Smooth muscle cell (in vitro differentiated cells): Measurements from ENCODE around the gene ZBED3. TPM values are rescaled to one million over a fixed set of nuclear protein-coding genes. Genes with fewer than 3 reads are reported as not detected.
"Not testable (repeated sequence)": the region's sequence is repeated elsewhere in the genome, so short reads cannot be mapped to it uniquely, and the experiment has no call there.

Experiments used
- DNase-seq: peaks from one replicate; lab custom pipeline; 2025; ENCODE audit not compliant: unreplicated experiment; lab: John Stamatoyannopoulos, UW
- H2AFZ ChIP-seq: fragments of 200-600 bp; sonication (generic); 2 replicates; pipeline ENCODE4 v1.6.0; 2016; ENCODE audit warnings: antibody characterized with exemption, low read depth, mild to moderate bottlenecking
- H3F3A ChIP-seq: fragments of 200-600 bp; sonication (generic); 2 replicates; pipeline ENCODE4 v1.6.0; 2017; ENCODE audit warnings: antibody characterized with exemption, low read depth
- H3K27ac ChIP-seq: fragments of 200-600 bp; sonication (generic); 2 replicates; pipeline ENCODE4 v1.5.1; 2016; ENCODE audit warnings: low read depth, mild to moderate bottlenecking
- H3K27me3 ChIP-seq: fragments of 200-600 bp; sonication (generic); 2 replicates; pipeline ENCODE4 v1.6.1; 2016; ENCODE audit warnings: low read depth, mild to moderate bottlenecking
- H3K36me3 ChIP-seq: fragments of 200-600 bp; sonication (generic); 2 replicates; pipeline ENCODE4 v1.5.1; 2016; ENCODE audit warnings: low read depth
- H3K4me1 ChIP-seq: fragments of 200-600 bp; sonication (generic); 2 replicates; pipeline ENCODE4 v1.5.1; 2016; ENCODE audit warnings: low read depth
- H3K4me2 ChIP-seq: fragments of 200-600 bp; sonication (generic); 2 replicates; pipeline ENCODE4 v1.6.0; 2016; ENCODE audit warnings: mild to moderate bottlenecking
- H3K4me3 ChIP-seq: fragments of 200-600 bp; sonication (generic); 2 replicates; pipeline ENCODE4 v1.5.1; 2016; ENCODE audit warnings: mild to moderate bottlenecking
- H3K79me2 ChIP-seq: fragments of 200-600 bp; sonication (generic); 2 replicates; pipeline ENCODE4 v1.6.0; 2016; ENCODE audit warnings: low read depth, mild to moderate bottlenecking
- H3K9ac ChIP-seq: fragments of 200-600 bp; sonication (generic); 2 replicates; pipeline ENCODE4 v1.6.0; 2016; ENCODE audit warnings: low read depth
- H3K9me3 ChIP-seq: fragments of 200-600 bp; sonication (generic); replicated peaks from 2 replicates; pipeline ENCODE4 v1.5.1; 2016; ENCODE audit warnings: low read depth
- H4K20me1 ChIP-seq: fragments of 200-600 bp; sonication (generic); 2 replicates; pipeline ENCODE4 v1.6.0; 2016; ENCODE audit warnings: low read depth
- CTCF ChIP-seq: fragments of 200-600 bp; sonication (generic); IDR thresholded peaks from 2 replicates; pipeline ENCODE4 v1.5.1; 2017; ENCODE audit warnings: borderline replicate concordance, mild to moderate bottlenecking, antibody characterized with exemption; ENCODE audit not compliant: insufficient read depth, poor library complexity, severe bottlenecking
- WGBS: methylation state at CpG from one replicate; pipeline ENCODE4 v1.1.7; 2016; ENCODE audit warnings: low lambda C conversion rate; 5-methylcytosine and 5-hydroxymethylcytosine counted together
- polyA plus RNA-seq: library from polyadenylated mRNA; unstranded; fragments of >200 nt; fragmentation: Nextera tagmentation; extraction: Ambion mirVana; gene quantifications from 2 replicates; pipeline ENCODE4 v1.2.1, GENCODE V29; 2016
- total RNA-seq: library from RNA; depleted of rRNA; stranded (reverse); fragments of >200 nt; gene quantifications from 2 replicates; pipeline ENCODE4 v1.2.3, GENCODE V29; 2014

Gene ZBED3
- total and polyA plus RNA-seq, 2 experiments from 2014 or later, result 1.6 to 4.8 TPM

DNA sequence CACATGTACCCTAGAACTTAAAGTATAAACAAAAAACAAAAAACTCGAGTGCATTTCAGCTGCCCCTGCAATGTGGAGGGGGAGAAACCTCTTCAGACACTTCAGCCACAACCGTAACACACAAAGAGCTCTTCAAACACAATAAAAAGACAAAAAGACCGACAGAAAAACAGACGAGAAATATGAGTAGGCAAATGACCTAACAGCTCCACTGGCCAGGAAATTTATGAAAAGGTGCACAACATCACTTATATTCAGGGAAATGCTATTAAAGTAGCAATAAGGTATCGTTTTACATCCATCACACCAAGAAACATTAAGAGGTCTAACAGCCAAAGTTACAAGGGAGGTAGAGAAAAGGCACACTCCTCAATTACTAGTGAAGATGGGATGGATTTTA is 6.2 kb downstream of the ZBED3 start:
- Histone ChIP-seq H4K20me1 (no peaks in the 10 kb centered on the region), H3K9me3 (no peaks in the 10 kb centered on the region), H3K4me3 (no peak overlapping the region), H3K36me3 (no peaks in the 10 kb centered on the region), H3K79me2 (no peaks in the 10 kb centered on the region), H3K27ac (no peak overlapping the region), H3F3A (no peaks in the 10 kb centered on the region), H2AFZ (no peak overlapping the region), H3K27me3 (no peaks in the 10 kb centered on the region), H3K4me2 (no peak overlapping the region), H3K9ac (no peak overlapping the region), H3K4me1 (peaks cover 9% of the 10 kb centered on the region)
- WGBS, result 89% methylated on average over 5 of the region's 5 CpGs
- TF ChIP-seq CTCF, result no peak
- DNase-seq, result no peak

DNA sequence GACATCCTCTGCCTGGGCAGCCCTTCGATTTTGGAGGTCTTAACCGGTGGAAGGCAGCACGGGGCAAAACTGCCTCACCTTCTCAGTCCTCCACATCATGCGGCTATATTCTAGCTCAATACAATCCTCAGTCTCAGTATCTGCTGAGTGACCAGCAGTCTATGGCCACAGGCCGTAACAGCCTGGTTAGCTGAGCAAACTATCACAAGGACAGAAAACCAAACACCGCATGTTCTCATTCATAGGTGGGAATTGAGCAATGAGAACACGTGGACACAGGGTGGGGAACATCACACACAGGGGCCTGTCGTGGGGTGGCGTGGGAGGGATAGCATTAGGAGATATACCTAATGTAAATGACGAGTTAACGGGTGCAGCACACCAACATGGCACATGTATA is 6.6 kb downstream of the ZBED3 start:
- H3K9ac ChIP-seq, H3K27ac ChIP-seq, DNase-seq, H4K20me1 ChIP-seq, H3K27me3 ChIP-seq, H3K79me2 ChIP-seq, H3K36me3 ChIP-seq, H2AFZ ChIP-seq, H3K9me3 ChIP-seq, H3K4me3 ChIP-seq, H3F3A ChIP-seq, H3K4me1 ChIP-seq, H3K4me2 ChIP-seq: not testable (repeated sequence)
- 94% methylated on average over 11 of the region's 11 CpGs for WGBS

GRCh38 chr5:77077829-77078176 is 9.3 kb downstream of the ZBED3 start:
- H4K20me1 ChIP-seq, result no peaks in the 10 kb centered on the region
- no peak overlapping the region for H3K27ac ChIP-seq
- H3K4me3 ChIP-seq, result peak overlapping the region; percentile 58
- no peaks in the 10 kb centered on the region for H3K9me3 ChIP-seq
- TF ChIP-seq CTCF, result no peak
- no peaks in the 10 kb centered on the region for H3K79me2 ChIP-seq
- H3K4me2 ChIP-seq, result peak overlapping the region; percentile 91
- peak overlapping the region; percentile 62 for H2AFZ ChIP-seq
- H3K27me3 ChIP-seq, result no peaks in the 10 kb centered on the region
- no peaks in the 10 kb centered on the region for H3K36me3 ChIP-seq
- H3F3A ChIP-seq, result no peaks in the 10 kb centered on the region
- H3K9ac ChIP-seq, result no peak overlapping the region
- DNase-seq, result no peak
- 18% methylated on average over 12 of the region's 12 CpGs for WGBS
- H3K4me1 ChIP-seq, result peaks cover 6% of the 10 kb centered on the region

GRCh38 chr5:77076961-77077828 is 9.9 kb downstream of the ZBED3 start:
- Histone ChIP-seq H3K4me2 (peak overlapping the region; percentile 91), H3K27me3 (no peaks in the 10 kb centered on the region), H2AFZ (peak overlapping the region; percentile 66), H3K4me3 (peak overlapping the region; percentile 58), H3K9ac (no peak overlapping the region), H3K79me2 (no peaks in the 10 kb centered on the region), H3F3A (no peaks in the 10 kb centered on the region), H3K9me3 (no peaks in the 10 kb centered on the region), H4K20me1 (no peaks in the 10 kb centered on the region), H3K27ac (no peak overlapping the region), H3K4me1 (peaks cover 6% of the 10 kb centered on the region), H3K36me3 (no peaks in the 10 kb centered on the region)
- DNase-seq, result peak; percentile 25
- WGBS, result 2% methylated on average over 85 of the region's 105 CpGs
- peak; percentile 88 for TF ChIP-seq CTCF
